OCI-LY3 (cell line): ENCODE data around the gene SEMA5A.

Source experiments
- H2AFZ ChIP-seq: fragments of 200-600, 300-600 bp; shearing (Covaris generic); 2 replicates; pipeline ENCODE4 v1.6.0; 2014; ENCODE audit warnings: antibody characterized with exemption, low read depth, low read length
- H3K27ac ChIP-seq: fragments of 200-600, 300-600 bp; sonication (generic); 2 replicates; pipeline ENCODE4 v1.5.1; 2014; ENCODE audit warnings: mild to moderate bottlenecking, low read length, moderate library complexity, mixed read lengths
- H3K27me3 ChIP-seq: fragments of 200-600, 300-600 bp; sonication (generic); 2 replicates; pipeline ENCODE4 v1.6.1; 2014; ENCODE audit warnings: low read depth, low read length, mixed read lengths
- H3K36me3 ChIP-seq: fragments of 200-600, 300-600 bp; sonication (generic); replicated peaks from 2 replicates; pipeline ENCODE3; 2014; ENCODE audit warnings: low read depth, low read length, mixed read lengths
- H3K4me1 ChIP-seq: fragments of 300-600, 200-600 bp; sonication (generic); 2 replicates; pipeline ENCODE4 v1.6.1; 2014; ENCODE audit warnings: low read length, mixed read lengths
- H3K4me2 ChIP-seq: fragments of 200-600, 300-600 bp; sonication (generic); 2 replicates; pipeline ENCODE4 v1.6.1; 2014; ENCODE audit warnings: low read length, mixed read lengths
- H3K4me3 ChIP-seq: fragments of 300-600, 200-600 bp; sonication (generic); 2 replicates; pipeline ENCODE4 v1.5.1; 2014; ENCODE audit warnings: antibody characterized with exemption, mild to moderate bottlenecking, low read length, moderate library complexity
- H3K79me2 ChIP-seq: fragments of 300-600, 200-600 bp; shearing (Covaris generic); 2 replicates; pipeline ENCODE4 v1.6.1; 2014; ENCODE audit warnings: mild to moderate bottlenecking, low read length, mixed read lengths
- H3K9ac ChIP-seq: fragments of 300-600, 200-600 bp; shearing (Covaris generic); 2 replicates; pipeline ENCODE4 v1.6.0; 2014; ENCODE audit warnings: mild to moderate bottlenecking, low read length, moderate library complexity
- H3K9me3 ChIP-seq: fragments of 200-600, 300-600 bp; shearing (Covaris generic); 2 replicates; pipeline ENCODE4 v1.6.1; 2014; ENCODE audit warnings: low read length, mixed read lengths; ENCODE audit not compliant: insufficient read depth
- H4K20me1 ChIP-seq: fragments of 200-600, 300-600 bp; sonication (generic); 2 replicates; pipeline ENCODE4 v1.6.1; 2016; ENCODE audit warnings: low read length, mixed read lengths; ENCODE audit not compliant: insufficient read depth
- CTCF ChIP-seq: fragments of 200-600, 300-600 bp; sonication (generic); IDR thresholded peaks from 2 replicates; pipeline ENCODE4 v1.5.1; 2014; ENCODE audit warnings: antibody characterized with exemption, low read length, low read depth
- EZH2phosphoT487 ChIP-seq: fragments of 200-600 bp; shearing (Covaris generic); IDR thresholded peaks from 2 replicates; pipeline ENCODE4 v1.6.1; 2018; ENCODE audit warnings: antibody characterized with exemption, mixed run types, low read depth

SEMA5A gene

GRCh38 chr5:9514968-9515367 is 30.9 kb downstream of the SEMA5A start:
- Histone ChIP-seq H3K4me3 (no peak overlapping the region), H3K4me2 (no peak overlapping the region), H3K36me3 (no peaks in the 10 kb centered on the region), H4K20me1 (no peaks in the 10 kb centered on the region), H3K4me1 (peaks cover 6% of the 10 kb centered on the region), H3K79me2 (no peaks in the 10 kb centered on the region), H3K9ac (no peak overlapping the region), H3K9me3 (no peaks in the 10 kb centered on the region), H3K27ac (no peak overlapping the region), H2AFZ (no peak overlapping the region), H3K27me3 (no peaks in the 10 kb centered on the region)
- no peak for TF ChIP-seq EZH2phosphoT487
- no peak for TF ChIP-seq CTCF

GRCh38 chr5:9513827-9514226 is 32.0 kb downstream of the SEMA5A start:
- H2AFZ ChIP-seq: no peak overlapping the region
- no peaks in the 10 kb centered on the region for H3K79me2 ChIP-seq
- H3K27ac ChIP-seq: no peak overlapping the region
- no peak overlapping the region for H3K4me3 ChIP-seq
- no peaks in the 10 kb centered on the region for H4K20me1 ChIP-seq
- no peaks in the 10 kb centered on the region for H3K36me3 ChIP-seq
- H3K9me3 ChIP-seq: no peaks in the 10 kb centered on the region
- no peaks in the 10 kb centered on the region for H3K27me3 ChIP-seq
- no peak for TF ChIP-seq CTCF
- no peak for TF ChIP-seq EZH2phosphoT487
- H3K4me2 ChIP-seq: no peak overlapping the region
- H3K9ac ChIP-seq: no peak overlapping the region
- H3K4me1 ChIP-seq: peaks cover 4% of the 10 kb centered on the region

- no peak overlapping the region for H3K27ac ChIP-seq
- H3K36me3 ChIP-seq: no peaks in the 10 kb centered on the region
- H3K4me1 ChIP-seq: no peaks in the 10 kb centered on the region
Measured at GRCh38 chr5:9512457-9512856, 33.4 kb downstream of the SEMA5A start.

GRCh38 chr5:9507974-9508373 is 37.9 kb downstream of the SEMA5A start:
- H3K4me3 ChIP-seq: no peak overlapping the region
- no peaks in the 10 kb centered on the region for H3K4me1 ChIP-seq
- no peak overlapping the region for H3K27ac ChIP-seq
- H3K4me2 ChIP-seq: no peak overlapping the region
- H3K9me3 ChIP-seq: no peaks in the 10 kb centered on the region
- TF ChIP-seq EZH2phosphoT487 (no peak), CTCF (no peak)
- H3K9ac ChIP-seq: no peak overlapping the region
- no peaks in the 10 kb centered on the region for H3K36me3 ChIP-seq
- no peaks in the 10 kb centered on the region for H3K79me2 ChIP-seq
- H4K20me1 ChIP-seq: no peaks in the 10 kb centered on the region
- H3K27me3 ChIP-seq: no peaks in the 10 kb centered on the region
- H2AFZ ChIP-seq: no peak overlapping the region

More at GRCh38 chr5:9512457-9512856, 33.4 kb downstream of the SEMA5A start:
- Histone ChIP-seq H3K9me3 (no peaks in the 10 kb centered on the region), H3K4me3 (no peak overlapping the region), H4K20me1 (no peaks in the 10 kb centered on the region), H3K79me2 (no peaks in the 10 kb centered on the region), H3K9ac (no peak overlapping the region), H2AFZ (no peak overlapping the region), H3K4me2 (no peak overlapping the region), H3K27me3 (no peaks in the 10 kb centered on the region)
- TF ChIP-seq CTCF (no peak), EZH2phosphoT487 (no peak)
